Stimulated activated CD4-positive, alpha-beta T cell treated with anti-CD3 and anti-CD28 coated beads, TNF-alpha, amount 100 ng/mL, for 24 hours (primary cell): ENCODE results near the gene RIPOR3.
"Not testable (repeated sequence)": the region's sequence is repeated elsewhere in the genome, so short reads cannot be mapped to it uniquely, and the experiment has no call there.

ENCODE experiments used
- DNase-seq, 3 experiments: peaks; one replicate each; pipeline ENCODE4 v3.0.0-alpha.2; 2020; ENCODE audit warnings: low read depth in 3 of 3

The RIPOR3 gene

GRCh38 chr20:50572938-50573777, 118.2 kb downstream of the RIPOR3 start:
- DNase-seq = no peak

- no peak for DNase-seq
These were observed 119.9 kb downstream of the RIPOR3 start for GRCh38 chr20:50571466-50571865.

DNA sequence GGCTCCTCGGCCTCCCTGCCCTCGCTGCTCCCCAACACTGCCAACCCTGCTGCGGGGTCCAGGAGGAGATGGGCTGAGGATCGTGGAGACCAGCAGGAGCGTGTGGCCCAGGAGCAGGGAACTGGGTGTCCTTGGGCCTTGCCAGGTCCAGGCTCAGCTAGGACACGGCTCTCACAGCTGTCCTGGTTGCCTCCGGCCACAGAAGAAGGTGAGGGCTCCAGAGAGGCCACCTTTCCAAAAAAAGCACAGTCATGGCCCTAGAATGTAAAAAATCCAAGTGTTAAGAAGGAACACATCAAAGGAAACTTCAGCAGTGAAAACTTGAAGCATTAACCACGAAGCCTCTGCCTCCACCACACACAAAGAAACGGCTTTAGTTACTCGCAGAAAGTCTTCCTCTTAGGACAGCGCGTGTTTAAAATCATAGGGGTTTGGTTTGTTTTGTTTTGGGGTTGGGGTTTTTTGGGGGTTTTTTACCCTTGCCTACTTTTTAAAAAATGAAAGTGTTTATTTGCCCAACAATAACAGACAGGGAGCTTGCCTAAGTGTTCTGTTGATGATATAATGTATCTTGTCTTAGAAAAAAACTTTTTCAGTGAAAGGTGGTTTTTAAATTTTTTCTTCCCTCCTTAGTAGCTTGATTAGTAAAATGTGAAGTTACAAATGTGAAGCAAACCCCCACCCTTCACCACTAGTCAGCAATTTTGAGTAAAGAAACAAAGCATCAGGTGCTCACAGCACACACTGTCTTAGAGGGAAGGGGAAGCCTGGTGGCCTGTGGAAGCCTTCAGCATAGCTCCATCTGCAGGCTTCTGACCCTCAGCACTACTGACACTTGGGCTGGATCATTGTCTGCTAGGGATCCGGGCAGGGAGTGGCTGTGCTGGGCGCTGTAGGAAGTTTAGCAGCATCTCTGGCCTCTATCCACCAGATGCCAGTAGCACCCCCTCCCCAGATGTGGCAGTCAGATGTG, 121.2 kb downstream of the RIPOR3 start:
- peak in 1 of 3 experiments; percentile 30 for DNase-seq

DNA sequence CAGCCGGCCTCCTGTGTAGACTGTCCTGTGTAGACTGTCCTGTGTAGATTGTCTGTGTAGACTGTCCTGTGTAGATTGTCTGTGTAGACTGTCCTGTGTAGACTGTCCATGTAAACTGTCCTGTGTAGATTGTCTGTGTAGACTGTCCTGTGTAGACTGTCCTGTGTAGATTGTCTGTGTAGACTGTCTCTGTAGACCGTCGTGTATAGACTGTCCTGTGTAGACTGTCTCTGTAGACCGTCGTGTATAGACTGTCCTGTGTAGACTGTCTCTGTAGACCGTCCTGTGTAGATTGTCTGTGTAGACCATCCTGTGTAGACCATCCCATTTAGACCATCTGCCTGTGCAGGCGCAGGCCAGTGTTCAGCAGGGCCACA, 121.9 kb downstream of the RIPOR3 start:
- DNase-seq = not testable (repeated sequence)

DNA sequence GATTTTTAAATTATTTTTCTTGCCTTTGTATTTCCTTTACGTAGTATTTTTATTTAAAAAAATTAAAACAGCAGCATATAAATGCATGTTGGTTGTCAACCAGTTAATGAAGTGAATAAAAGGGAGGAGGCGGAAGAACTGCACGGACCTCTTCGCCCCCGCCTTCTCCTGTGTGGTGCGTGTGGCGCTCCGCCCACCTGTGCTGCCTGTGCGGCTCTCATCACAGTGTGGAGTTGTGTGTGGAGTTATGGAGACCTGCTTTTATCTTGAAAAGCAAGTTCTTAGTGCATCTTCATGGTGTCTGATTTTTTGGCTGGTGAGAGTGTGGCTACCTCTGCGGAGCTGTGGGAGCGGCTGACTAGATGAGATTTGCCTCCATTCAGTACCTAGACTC, 122.8 kb downstream of the RIPOR3 start:
- DNase-seq = no peak

GRCh38 chr20:50567860-50568548, 123.3 kb downstream of the RIPOR3 start:
- DNase-seq = peak in 1 of 3 experiments; percentile 32

GRCh38 chr20:50565871-50566270, 125.5 kb downstream of the RIPOR3 start:
- DNase-seq = no peak

- DNase-seq = no peak
These were observed 126.0 kb downstream of the RIPOR3 start for GRCh38 chr20:50565383-50565782.

DNA sequence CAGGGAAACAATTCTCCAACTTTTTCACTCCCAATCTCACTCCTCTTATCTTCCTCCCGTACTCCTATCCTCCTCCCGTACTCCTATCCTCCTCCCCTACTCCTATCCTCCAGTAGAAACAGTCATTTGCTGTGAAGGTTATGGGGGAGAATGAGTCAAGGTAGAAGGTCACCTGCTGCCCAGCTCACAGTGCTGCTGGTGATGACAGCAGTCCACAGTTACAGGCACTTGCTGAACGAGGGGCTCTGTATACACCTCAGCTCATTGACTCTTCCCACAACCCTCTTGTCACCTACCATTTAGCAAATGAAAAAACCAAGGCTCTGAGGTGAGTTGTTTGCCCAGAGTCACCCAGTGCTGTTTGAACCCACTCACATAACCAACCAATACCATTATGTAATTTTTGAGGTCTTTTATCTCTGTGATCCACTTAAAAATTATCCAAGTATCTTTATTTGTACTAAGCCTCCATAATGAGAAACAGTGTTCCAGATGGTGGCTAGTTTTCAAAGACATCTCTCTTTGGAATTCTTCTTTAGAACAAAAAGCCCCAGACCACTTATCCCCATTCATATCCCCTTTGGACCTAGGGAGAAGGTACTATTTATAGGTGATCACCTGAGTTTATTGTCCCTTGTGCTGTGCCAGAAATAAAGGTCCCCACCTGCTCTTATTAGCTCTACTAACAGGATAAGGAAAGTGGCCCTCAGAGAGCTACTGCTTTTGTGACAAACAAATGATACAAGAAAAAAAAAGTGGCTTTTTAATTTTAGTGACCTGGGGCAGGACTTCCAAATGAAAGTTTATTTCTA, 128.0 kb downstream of the RIPOR3 start:
- no peak for DNase-seq

DNA sequence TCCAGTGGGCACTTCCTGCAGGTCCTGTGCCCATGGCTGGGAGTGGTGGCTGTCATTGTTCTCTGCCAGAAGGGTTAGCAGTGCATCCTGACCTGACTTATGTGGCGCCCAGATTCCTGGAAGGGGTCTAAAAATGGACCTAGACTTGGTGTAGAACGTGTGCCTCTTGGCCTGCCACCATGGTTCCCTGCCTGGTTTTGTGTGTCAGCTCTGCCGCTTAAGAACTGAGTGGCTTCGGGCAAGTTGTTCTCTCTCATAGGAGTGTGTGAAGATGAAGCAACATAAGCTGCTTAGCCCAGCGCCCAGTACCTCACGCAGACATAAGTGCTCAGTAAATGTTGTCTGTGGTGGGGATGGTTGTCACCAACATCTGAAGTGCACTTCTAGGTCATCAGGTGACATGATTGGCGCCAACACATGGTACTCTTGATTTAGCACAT, 129.1 kb downstream of the RIPOR3 start:
- DNase-seq = no peak

DNA sequence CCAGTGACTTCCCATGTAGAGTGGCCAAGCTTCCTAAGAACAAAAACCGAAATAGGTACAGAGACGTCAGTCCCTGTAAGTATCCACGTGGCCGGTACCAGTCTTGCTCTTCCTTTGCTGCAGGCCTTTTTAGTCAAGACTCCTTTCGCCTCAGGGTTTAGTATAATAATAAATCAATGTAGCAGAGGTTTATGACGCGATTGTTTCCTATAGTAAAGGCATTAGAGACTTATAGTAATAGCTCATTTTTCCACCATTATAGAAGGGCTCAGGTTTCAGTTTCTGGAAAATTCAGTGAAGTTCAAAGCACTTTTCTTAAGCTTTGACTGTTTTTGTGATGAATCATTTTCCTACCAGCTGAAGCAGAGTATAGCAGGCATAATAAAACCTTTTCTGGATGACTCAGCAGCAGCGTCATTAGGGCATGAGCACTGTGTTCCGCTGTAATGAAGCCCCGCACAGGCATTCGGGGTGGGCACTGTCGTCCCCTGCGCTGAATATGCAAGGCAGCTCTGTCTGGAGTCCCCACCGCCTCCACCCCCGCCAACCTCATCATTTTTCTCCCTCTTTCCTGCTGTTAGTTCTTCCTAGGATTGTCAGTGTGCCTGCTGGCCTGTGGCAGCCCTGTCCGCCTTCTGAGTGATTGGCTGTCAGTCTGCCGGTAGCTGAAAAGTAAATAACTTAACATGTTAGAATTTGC, 129.8 kb downstream of the RIPOR3 start:
- peak; percentile 44 to 70 (median 62) for DNase-seq

DNA sequence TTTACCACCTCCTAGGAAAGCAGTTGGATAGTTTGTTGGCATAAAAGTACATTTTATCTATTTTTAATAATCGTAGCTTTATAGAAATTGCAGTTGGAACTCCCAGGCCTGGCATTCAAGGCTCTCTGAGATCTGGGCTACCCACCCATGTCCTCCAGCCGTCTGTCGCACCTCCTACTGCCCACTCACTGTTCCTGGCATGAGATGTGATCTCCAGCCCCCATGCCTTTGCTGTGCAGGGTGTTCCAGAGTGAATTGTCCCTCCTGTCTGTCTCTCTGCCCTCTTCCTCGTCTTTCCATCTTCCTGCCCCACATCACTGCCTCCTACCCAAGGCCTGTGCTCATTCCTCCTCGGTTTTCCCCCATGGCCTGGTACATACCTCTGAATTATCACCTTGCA, 130.5 kb downstream of the RIPOR3 start:
- DNase-seq = no peak

- DNase-seq = no peak
These were observed 131.3 kb downstream of the RIPOR3 start for GRCh38 chr20:50559856-50560638.

DNA sequence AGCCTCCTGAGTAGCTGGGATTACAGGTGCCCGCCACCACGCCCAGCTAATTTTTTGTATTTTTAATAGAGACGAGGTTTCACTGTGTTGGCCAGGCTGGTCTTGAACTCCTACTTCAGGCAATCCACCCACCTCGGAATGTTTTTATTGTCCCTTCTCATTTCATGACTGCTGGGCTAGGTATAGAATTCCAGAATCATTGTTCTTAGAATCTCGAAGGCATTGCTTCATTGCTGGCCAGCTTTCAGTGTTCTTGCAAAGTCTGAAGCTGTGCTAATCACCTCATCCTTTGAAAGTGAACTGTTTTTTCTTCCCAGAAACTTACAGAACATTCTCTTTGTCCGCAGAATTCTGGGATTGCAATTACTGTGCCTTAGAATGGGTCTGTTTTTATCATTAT, 132.2 kb downstream of the RIPOR3 start:
- DNase-seq = no peak

GRCh38 chr20:50558483-50558925, 132.8 kb downstream of the RIPOR3 start:
- no peak for DNase-seq

GRCh38 chr20:50557549-50558134, 133.7 kb downstream of the RIPOR3 start:
- DNase-seq = no peak

GRCh38 chr20:50555662-50556061, 135.7 kb downstream of the RIPOR3 start:
- no peak for DNase-seq

- DNase-seq = no peak
These were observed 136.4 kb downstream of the RIPOR3 start for GRCh38 chr20:50554694-50555579.
